HEK293 (cell line): ENCODE measurements around the gene SUGP1.

Experiments used
- CTCF ChIA-PET: fragments of 350-600 bp; formaldehyde crosslinking; extraction: SDS; loops from one replicate; lab custom pipeline; 2021; ENCODE audit warnings: antibody characterized with exemption; lab: Yijun Ruan, JAX
- POLR2A ChIA-PET: fragments of 300-600 bp; formaldehyde crosslinking; extraction: SDS; loops from one replicate; lab custom pipeline; 2020; ENCODE audit warnings: antibody characterized with exemption, inconsistent platforms; lab: Yijun Ruan, JAX
- H3K27ac ChIP-seq: fragments of 200-500 bp; sonication (Bioruptor generic); 2 replicates; pipeline ENCODE4 v1.5.1; 2014; ENCODE audit warnings: low read depth, low read length, control low read depth, inconsistent platforms; ENCODE audit errors: extremely low read depth
- H3K36me3 ChIP-seq, 2 experiments: fragments of 200-500 bp in 1 of 2; sonication (Bioruptor generic) in 1 of 2; 1 replicate in 1 of 2; 2 replicates in 1 of 2; pipeline ENCODE4 v1.5.1; 2014 to 2017; ENCODE audit warnings: inconsistent platforms in 2 of 2, low read length in 2 of 2; ENCODE audit not compliant: control insufficient read depth in 2 of 2, insufficient read depth in 1 of 2
- H3K4me1 ChIP-seq: fragments of 200-500 bp; sonication (Bioruptor generic); 2 replicates; pipeline ENCODE4 v1.5.1; 2014; ENCODE audit warnings: mild to moderate bottlenecking, low read length, inconsistent platforms; ENCODE audit not compliant: control insufficient read depth, insufficient read depth
- H3K4me3 ChIP-seq: 2 replicates; pipeline ENCODE4 v1.5.1; 2011; ENCODE audit warnings: low read depth, mild to moderate bottlenecking, control low read depth, low read length, moderate library complexity
- H3K9me3 ChIP-seq: fragments of 200-500 bp; sonication (Bioruptor generic); 2 replicates; pipeline ENCODE4 v1.5.1; 2014; ENCODE audit warnings: low read depth, low read length, inconsistent platforms; ENCODE audit not compliant: control insufficient read depth, insufficient read depth
- KLF10 ChIP-seq: fragments of 450-650 bp; IDR thresholded peaks from 2 replicates; pipeline ENCODE4 v1.5.1; 2018; ENCODE audit warnings: missing biosample characterization, mild to moderate bottlenecking, missing genetic modification characterization
- KLF16 ChIP-seq: fragments of 450-650 bp; formaldehyde crosslinking; IDR thresholded peaks from 2 replicates; pipeline ENCODE4 v1.5.1; 2017; ENCODE audit warnings: missing biosample characterization, missing genetic modification characterization
- SALL2 ChIP-seq: fragments of 450-650 bp; formaldehyde crosslinking; IDR thresholded peaks from 2 replicates; pipeline ENCODE4 v1.5.0; 2017; ENCODE audit warnings: missing biosample characterization, mild to moderate bottlenecking, missing genetic modification characterization, borderline replicate concordance
- TCF7L2 ChIP-seq: IDR thresholded peaks from 2 replicates; pipeline ENCODE4 v1.6.1; 2011; ENCODE audit warnings: low read depth, mild to moderate bottlenecking, inconsistent platforms, low read length, moderate library complexity, borderline replicate concordance
- ZBTB21 ChIP-seq: fragments of 450-650 bp; formaldehyde crosslinking; IDR thresholded peaks from 2 replicates; pipeline ENCODE4 v1.5.1; 2017; ENCODE audit warnings: missing biosample characterization, missing genetic modification characterization
- ZIC2 ChIP-seq: fragments of 450-650 bp; formaldehyde crosslinking; IDR thresholded peaks from 2 replicates; pipeline ENCODE4 v1.5.1; 2016; ENCODE audit warnings: missing biosample characterization, missing genetic modification characterization
- ZNF133 ChIP-seq: fragments of 450-650 bp; formaldehyde crosslinking; IDR thresholded peaks from 2 replicates; pipeline ENCODE4 v1.5.1; 2016; ENCODE audit warnings: missing biosample characterization, missing genetic modification characterization
- ZNF138 ChIP-seq: fragments of 450-650 bp; formaldehyde crosslinking; IDR thresholded peaks from 2 replicates; pipeline ENCODE4 v1.5.1; 2016; ENCODE audit warnings: missing biosample characterization, missing genetic modification characterization, borderline replicate concordance
- ZNF169 ChIP-seq: fragments of 450-650 bp; formaldehyde crosslinking; IDR thresholded peaks from 2 replicates; pipeline ENCODE4 v1.5.1; 2016; ENCODE audit warnings: missing biosample characterization, missing genetic modification characterization
- ZNF391 ChIP-seq: fragments of 450-650 bp; formaldehyde crosslinking; IDR thresholded peaks from 2 replicates; pipeline ENCODE4 v1.5.1; 2016; ENCODE audit warnings: low read depth, missing biosample characterization, missing genetic modification characterization, borderline replicate concordance
- ZNF521 ChIP-seq: fragments of 450-650 bp; formaldehyde crosslinking; IDR thresholded peaks from 2 replicates; pipeline ENCODE4 v1.5.1; 2017; ENCODE audit warnings: missing biosample characterization, mild to moderate bottlenecking, missing genetic modification characterization
- ZNF600 ChIP-seq: fragments of 450-650 bp; formaldehyde crosslinking; IDR thresholded peaks from 2 replicates; pipeline ENCODE4 v1.5.1; 2016; ENCODE audit warnings: missing biosample characterization, missing genetic modification characterization
- ZNF623 ChIP-seq: fragments of 450-650 bp; formaldehyde crosslinking; IDR thresholded peaks from 2 replicates; pipeline ENCODE4 v1.5.1; 2016; ENCODE audit warnings: missing biosample characterization, missing genetic modification characterization
- ZNF624 ChIP-seq: fragments of 450-650 bp; formaldehyde crosslinking; IDR thresholded peaks from 2 replicates; pipeline ENCODE4 v1.5.1; 2017; ENCODE audit warnings: missing biosample characterization, missing genetic modification characterization
- ZNF626 ChIP-seq: fragments of 450-650 bp; sonication (Bioruptor Pico); formaldehyde crosslinking; IDR thresholded peaks from 2 replicates; pipeline ENCODE4 v1.5.1; 2018; ENCODE audit warnings: missing biosample characterization, missing genetic modification characterization, inconsistent platforms
- ZNF664 ChIP-seq: fragments of 450-650 bp; formaldehyde crosslinking; IDR thresholded peaks from 2 replicates; pipeline ENCODE4 v1.5.1; 2016; ENCODE audit warnings: missing biosample characterization, missing genetic modification characterization
- ZNF670 ChIP-seq: fragments of 450-650 bp; formaldehyde crosslinking; IDR thresholded peaks from 2 replicates; pipeline ENCODE4 v1.5.1; 2016; ENCODE audit warnings: missing biosample characterization, missing genetic modification characterization, low read depth
- ZNF747 ChIP-seq: fragments of 450-650 bp; formaldehyde crosslinking; IDR thresholded peaks from 2 replicates; pipeline ENCODE4 v1.5.1; 2016; ENCODE audit warnings: missing biosample characterization, missing genetic modification characterization
- ZNF843 ChIP-seq: fragments of 450-650 bp; formaldehyde crosslinking; IDR thresholded peaks from 2 replicates; pipeline ENCODE4 v1.5.1; 2016; ENCODE audit warnings: missing biosample characterization, missing genetic modification characterization
- TF ChIP-seq, protein P1 (sequence below): fragments of 450-650 bp; formaldehyde crosslinking; IDR thresholded peaks from 2 replicates; pipeline ENCODE4 v1.5.1; 2016; ENCODE audit warnings: missing biosample characterization, missing genetic modification characterization
- TF ChIP-seq, protein P2 (sequence below): fragments of 450-650 bp; formaldehyde crosslinking; IDR thresholded peaks from 2 replicates; pipeline ENCODE4 v1.5.1; 2017; ENCODE audit warnings: missing biosample characterization, missing genetic modification characterization
- TF ChIP-seq, protein P3 (sequence below): fragments of 450-650 bp; formaldehyde crosslinking; optimal IDR thresholded peaks from 2 replicates; pipeline ENCODE3; 2016; ENCODE audit warnings: missing biosample characterization, mild to moderate bottlenecking, missing genetic modification characterization
- TF ChIP-seq, protein P4 (sequence below): fragments of 450-650 bp; formaldehyde crosslinking; IDR thresholded peaks from 2 replicates; pipeline ENCODE4 v1.5.1; 2016; ENCODE audit warnings: missing biosample characterization, missing genetic modification characterization
- TF ChIP-seq, protein P5 (sequence below): fragments of 450-650 bp; formaldehyde crosslinking; IDR thresholded peaks from 2 replicates; pipeline ENCODE4 v1.5.1; 2016; ENCODE audit warnings: missing biosample characterization, missing genetic modification characterization

SUGP1 gene

DNA sequence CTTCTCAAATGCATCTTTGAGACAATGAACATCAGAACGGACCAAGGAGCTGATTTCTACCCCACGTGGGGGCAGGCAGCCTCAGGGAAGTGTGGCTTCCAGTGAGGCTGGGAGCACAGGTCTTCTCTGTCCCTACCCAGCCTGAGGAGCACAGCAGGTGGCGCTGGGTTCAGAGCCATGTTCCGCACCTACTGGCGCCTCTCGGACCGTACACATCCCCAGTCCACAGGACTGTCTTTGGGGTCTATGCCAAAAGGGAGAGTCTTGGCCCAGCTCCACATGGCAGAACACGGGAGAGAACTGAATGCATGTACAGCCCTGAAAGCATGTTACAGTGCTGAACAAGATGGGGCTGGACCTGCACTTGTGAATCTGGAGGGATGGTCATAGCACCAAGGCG is 22.6 kb downstream of the SUGP1 start (continued):
- TF ChIP-seq, protein P1, sequence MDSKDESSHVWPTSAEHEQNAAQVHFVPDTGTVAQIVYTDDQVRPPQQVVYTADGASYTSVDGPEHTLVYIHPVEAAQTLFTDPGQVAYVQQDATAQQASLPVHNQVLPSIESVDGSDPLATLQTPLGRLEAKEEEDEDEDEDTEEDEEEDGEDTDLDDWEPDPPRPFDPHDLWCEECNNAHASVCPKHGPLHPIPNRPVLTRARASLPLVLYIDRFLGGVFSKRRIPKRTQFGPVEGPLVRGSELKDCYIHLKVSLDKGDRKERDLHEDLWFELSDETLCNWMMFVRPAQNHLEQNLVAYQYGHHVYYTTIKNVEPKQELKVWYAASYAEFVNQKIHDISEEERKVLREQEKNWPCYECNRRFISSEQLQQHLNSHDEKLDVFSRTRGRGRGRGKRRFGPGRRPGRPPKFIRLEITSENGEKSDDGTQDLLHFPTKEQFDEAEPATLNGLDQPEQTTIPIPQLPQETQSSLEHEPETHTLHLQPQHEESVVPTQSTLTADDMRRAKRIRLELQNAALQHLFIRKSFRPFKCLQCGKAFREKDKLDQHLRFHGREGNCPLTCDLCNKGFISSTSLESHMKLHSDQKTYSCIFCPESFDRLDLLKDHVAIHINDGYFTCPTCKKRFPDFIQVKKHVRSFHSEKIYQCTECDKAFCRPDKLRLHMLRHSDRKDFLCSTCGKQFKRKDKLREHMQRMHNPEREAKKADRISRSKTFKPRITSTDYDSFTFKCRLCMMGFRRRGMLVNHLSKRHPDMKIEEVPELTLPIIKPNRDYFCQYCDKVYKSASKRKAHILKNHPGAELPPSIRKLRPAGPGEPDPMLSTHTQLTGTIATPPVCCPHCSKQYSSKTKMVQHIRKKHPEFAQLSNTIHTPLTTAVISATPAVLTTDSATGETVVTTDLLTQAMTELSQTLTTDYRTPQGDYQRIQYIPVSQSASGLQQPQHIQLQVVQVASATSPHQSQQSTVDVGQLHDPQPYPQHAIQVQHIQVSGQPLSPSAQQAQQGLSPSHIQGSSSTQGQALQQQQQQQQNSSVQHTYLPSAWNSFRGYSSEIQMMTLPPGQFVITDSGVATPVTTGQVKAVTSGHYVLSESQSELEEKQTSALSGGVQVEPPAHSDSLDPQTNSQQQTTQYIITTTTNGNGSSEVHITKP (tag by site-specific recombination) = no peak
- TF ChIP-seq ZNF670 (tag by site-specific recombination) = no peak

DNA sequence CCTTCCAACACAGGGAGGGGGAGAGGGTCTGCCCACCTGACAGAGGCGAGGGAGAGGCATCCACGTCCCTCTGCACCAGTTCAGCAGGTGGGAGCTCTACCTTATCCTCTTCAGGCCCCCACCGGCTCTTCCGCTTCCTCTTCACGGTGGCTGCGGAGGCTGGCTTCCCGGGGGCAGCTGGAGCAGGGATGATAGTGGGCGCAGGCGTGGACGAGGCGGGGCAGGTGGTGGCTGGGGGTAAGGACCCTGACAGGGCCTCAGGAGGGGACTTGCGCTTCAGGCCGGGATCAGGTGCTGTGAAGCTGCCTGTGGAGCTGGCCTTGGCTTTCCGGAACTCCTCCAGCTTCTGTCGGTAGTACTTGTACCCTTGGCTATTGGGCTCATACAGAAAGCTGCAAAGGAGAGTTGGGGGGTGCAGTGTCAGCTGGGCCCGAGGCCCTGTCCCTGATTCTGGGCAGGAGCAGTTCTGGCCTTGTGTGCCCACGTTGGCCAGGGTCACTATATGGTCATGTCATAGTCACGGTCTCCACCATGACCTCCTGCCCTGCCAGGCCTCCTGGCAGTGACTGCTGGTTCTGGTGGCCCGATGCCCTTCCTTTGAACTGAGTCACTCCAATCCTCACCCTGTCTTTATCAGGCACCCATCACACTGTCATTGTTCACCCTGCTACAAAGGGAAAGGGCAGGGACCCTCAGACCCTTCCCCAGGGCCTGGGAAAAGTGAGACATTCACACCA is 23.2 kb downstream of the SUGP1 start:
- Histone ChIP-seq H3K36me3 (peaks cover 36 to 86% of the 10 kb centered on the region in 2 experiments), H3K27ac (no peak overlapping the region), H3K4me1 (no peaks in the 10 kb centered on the region), H3K4me3 (no peak overlapping the region), H3K9me3 (no peaks in the 10 kb centered on the region)
- TF ChIP-seq KLF16 (tag by site-specific recombination) (no peak), ZNF133 (tag by site-specific recombination) (no peak), KLF10 (tag by site-specific recombination) (no peak), ZIC2 (no peak), ZNF843 (tag by site-specific recombination) (no peak), ZNF624 (tag by site-specific recombination) (no peak), ZBTB21 (tag by site-specific recombination) (no peak), ZNF138 (tag by site-specific recombination) (no peak), ZNF521 (no peak)
- TF ChIP-seq, protein P2, sequence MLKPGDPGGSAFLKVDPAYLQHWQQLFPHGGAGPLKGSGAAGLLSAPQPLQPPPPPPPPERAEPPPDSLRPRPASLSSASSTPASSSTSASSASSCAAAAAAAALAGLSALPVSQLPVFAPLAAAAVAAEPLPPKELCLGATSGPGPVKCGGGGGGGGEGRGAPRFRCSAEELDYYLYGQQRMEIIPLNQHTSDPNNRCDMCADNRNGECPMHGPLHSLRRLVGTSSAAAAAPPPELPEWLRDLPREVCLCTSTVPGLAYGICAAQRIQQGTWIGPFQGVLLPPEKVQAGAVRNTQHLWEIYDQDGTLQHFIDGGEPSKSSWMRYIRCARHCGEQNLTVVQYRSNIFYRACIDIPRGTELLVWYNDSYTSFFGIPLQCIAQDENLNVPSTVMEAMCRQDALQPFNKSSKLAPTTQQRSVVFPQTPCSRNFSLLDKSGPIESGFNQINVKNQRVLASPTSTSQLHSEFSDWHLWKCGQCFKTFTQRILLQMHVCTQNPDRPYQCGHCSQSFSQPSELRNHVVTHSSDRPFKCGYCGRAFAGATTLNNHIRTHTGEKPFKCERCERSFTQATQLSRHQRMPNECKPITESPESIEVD (tag by site-specific recombination) = no peak
- ChIA-PET CTCF (no interaction called here), POLR2A (no interaction called here)

DNA sequence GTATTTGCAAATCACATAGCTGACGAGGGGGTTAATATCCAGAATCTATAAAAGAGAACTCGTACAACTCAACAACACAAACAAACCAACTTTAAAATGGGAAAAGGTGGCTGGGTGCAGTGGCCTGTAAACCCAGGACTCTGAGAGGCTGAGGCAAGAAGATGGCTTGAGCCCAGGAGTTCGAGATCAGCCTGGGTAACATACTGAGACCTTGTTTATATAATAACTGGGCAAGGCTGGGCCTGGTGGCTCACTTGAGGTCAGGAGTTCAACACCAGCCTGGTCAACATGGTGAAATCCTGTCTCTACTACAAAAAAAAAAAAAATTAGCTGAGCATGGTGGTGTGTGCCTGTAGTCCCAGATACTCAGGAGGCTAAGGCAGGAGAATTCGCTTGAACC is 25.4 kb downstream of the SUGP1 start:
- POLR2A ChIA-PET = no interaction called here
- Histone ChIP-seq H3K4me3 (no peak overlapping the region), H3K4me1 (no peaks in the 10 kb centered on the region), H3K9me3 (no peaks in the 10 kb centered on the region), H3K27ac (no peak overlapping the region), H3K36me3 (peaks cover 55 to 75% of the 10 kb centered on the region in 2 experiments)
- CTCF ChIA-PET = interaction anchor here (0.6 kb wide), 1 partner anchor 120 kb away, joined by 5 read pairs; no protein-coding TSS in a partner anchor
- TF ChIP-seq, protein P3, sequence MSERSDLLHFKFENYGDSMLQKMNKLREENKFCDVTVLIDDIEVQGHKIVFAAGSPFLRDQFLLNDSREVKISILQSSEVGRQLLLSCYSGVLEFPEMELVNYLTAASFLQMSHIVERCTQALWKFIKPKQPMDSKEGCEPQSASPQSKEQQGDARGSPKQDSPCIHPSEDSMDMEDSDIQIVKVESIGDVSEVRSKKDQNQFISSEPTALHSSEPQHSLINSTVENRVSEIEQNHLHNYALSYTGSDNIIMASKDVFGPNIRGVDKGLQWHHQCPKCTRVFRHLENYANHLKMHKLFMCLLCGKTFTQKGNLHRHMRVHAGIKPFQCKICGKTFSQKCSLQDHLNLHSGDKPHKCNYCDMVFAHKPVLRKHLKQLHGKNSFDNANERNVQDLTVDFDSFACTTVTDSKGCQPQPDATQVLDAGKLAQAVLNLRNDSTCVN (tag by site-specific recombination) = no peak
- TF ChIP-seq TCF7L2 (no peak), SALL2 (tag by site-specific recombination) (no peak), ZNF169 (tag by site-specific recombination) (no peak), ZNF626 (tag by site-specific recombination) (no peak), ZNF747 (tag by site-specific recombination) (no peak), ZNF664 (no peak), ZNF600 (tag by site-specific recombination) (no peak), ZNF623 (tag by site-specific recombination) (no peak), ZNF391 (tag by site-specific recombination) (no peak)
- TF ChIP-seq, protein P4, sequence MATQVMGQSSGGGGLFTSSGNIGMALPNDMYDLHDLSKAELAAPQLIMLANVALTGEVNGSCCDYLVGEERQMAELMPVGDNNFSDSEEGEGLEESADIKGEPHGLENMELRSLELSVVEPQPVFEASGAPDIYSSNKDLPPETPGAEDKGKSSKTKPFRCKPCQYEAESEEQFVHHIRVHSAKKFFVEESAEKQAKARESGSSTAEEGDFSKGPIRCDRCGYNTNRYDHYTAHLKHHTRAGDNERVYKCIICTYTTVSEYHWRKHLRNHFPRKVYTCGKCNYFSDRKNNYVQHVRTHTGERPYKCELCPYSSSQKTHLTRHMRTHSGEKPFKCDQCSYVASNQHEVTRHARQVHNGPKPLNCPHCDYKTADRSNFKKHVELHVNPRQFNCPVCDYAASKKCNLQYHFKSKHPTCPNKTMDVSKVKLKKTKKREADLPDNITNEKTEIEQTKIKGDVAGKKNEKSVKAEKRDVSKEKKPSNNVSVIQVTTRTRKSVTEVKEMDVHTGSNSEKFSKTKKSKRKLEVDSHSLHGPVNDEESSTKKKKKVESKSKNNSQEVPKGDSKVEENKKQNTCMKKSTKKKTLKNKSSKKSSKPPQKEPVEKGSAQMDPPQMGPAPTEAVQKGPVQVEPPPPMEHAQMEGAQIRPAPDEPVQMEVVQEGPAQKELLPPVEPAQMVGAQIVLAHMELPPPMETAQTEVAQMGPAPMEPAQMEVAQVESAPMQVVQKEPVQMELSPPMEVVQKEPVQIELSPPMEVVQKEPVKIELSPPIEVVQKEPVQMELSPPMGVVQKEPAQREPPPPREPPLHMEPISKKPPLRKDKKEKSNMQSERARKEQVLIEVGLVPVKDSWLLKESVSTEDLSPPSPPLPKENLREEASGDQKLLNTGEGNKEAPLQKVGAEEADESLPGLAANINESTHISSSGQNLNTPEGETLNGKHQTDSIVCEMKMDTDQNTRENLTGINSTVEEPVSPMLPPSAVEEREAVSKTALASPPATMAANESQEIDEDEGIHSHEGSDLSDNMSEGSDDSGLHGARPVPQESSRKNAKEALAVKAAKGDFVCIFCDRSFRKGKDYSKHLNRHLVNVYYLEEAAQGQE = no peak
- TF ChIP-seq, protein P5, sequence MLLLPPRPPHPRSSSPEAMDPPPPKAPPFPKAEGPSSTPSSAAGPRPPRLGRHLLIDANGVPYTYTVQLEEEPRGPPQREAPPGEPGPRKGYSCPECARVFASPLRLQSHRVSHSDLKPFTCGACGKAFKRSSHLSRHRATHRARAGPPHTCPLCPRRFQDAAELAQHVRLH (tag by site-specific recombination) = no peak
